ENCODE data around the gene LRTM1.

LRTM1 gene

GRCh38 chr3:54939557-54940300, 11.9 kb upstream of the LRTM1 start:
- no peak for DNase-seq

- no peak for DNase-seq
Measured at GRCh38 chr3:54936561-54936960, 8.7 kb upstream of the LRTM1 start.

DNA sequence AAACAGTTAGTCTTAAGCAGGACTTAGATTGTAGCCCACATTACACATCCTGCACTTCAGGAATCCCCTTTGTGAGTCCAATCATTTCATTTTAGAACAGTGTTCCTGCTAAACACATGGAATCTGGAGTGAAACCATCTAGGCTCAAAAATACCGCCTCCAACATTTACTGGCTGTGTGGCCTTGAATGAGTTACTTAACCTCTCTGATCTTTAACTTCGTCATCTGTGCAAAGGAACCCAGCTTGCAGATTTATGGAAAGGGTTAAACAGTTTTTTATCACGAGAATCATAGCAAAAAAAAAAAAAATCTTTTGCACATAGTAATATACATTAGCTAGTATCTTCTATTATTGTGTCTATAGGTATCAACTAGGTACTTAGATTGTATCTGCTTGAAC, 8.0 kb upstream of the LRTM1 start:
- no peak for DNase-seq

DNA sequence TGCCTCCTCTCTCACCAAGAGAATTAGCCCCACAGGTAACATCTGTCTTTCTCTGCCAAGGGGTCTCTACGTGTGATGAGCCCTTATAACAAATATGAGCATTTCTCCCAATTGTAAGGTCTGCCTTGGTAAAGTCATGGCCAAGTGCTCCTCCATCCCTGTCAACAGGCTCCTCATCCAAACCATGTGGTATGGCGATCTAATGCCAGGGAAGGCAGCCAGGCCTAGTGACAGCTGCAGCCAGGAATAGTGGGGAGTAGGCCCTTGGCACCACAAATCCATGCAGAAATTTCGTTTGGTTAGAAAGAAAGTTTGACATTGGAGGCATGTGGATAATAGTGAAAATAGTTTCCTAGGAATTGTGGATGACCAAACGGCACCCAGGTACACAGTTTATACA, 4.7 kb upstream of the LRTM1 start:
- no peak for DNase-seq

DNA sequence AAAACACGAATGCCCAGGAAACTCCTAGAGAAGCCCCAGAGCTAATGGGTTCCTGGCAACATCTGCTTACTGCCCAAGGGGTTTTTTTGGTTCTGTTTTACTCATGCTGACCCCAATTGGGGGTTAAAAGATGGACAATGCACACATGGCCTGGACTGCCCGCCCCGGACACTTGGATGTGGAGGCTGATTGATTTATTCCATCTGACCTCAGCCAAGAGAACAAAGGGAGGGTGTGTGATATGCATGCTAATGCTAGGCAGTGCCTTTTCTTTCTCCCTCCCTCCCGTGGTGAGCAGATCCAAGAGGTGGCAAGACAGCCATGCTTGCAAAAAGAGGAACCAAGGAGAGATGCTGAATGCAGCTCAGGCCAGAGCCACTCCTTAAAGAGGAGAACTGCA, 3.3 kb upstream of the LRTM1 start:
- DNase-seq = no peak

DNA sequence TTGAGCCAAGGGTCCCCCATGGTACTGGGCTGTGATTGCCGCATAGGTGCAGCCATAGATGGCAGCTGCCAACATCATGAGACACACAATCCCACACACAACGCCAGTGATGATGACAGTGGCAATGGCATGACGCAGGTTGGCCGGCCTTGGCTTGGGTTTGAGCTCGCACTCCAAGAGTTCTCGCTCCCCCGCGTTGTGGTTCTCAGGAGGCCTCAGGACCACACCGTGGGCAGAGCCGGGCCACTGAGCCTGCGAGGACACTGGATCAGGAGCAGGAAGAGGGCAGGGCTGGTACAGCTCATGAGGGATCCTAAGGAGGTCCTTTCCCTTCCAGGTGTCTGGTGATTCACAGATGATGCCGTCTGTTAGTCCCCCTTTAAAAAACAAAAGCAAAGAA, 9.3 kb downstream of the LRTM1 start:
- DNase-seq = no peak

DNA sequence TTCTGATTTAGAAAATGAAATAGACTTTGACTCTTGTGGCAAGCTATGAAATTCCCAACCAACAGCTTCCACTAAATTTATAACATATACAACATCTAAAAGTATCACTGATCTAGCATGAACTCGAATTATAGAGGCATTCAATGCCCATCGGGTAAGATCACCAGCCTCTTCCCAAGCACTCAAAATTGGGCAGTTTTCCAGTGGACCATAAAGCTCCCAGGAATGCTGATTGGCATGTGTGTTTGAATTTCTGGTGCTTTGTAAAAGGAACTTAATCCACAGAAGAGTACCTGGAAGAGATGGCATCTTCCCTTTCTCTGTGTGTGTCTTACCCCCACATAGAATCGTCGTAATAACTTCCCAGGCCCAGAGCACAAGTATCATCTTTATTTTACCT, 10.0 kb downstream of the LRTM1 start:
- no peak for DNase-seq

DNA sequence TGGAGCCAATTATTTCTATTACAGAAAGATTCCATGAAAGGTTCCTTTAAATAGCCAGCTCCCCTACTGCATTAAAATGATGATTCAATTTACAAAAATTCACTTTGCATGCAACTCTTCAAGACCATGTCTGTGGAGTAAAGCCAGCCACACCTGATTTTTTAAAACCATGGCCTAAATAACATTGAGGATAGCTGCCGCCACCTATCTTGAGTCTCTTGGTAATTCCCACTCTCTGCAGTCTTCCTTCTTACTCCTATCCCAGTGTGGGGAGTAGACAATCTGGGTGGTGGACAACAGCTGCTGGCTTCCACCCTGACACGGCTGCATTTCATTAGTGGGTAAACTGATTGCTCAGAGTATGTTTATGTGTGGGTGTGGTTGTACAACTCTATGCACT, 10.7 kb downstream of the LRTM1 start:
- DNase-seq = no peak

GRCh38 chr3:54916732-54917131, 11.1 kb downstream of the LRTM1 start:
- no peak for DNase-seq

DNA sequence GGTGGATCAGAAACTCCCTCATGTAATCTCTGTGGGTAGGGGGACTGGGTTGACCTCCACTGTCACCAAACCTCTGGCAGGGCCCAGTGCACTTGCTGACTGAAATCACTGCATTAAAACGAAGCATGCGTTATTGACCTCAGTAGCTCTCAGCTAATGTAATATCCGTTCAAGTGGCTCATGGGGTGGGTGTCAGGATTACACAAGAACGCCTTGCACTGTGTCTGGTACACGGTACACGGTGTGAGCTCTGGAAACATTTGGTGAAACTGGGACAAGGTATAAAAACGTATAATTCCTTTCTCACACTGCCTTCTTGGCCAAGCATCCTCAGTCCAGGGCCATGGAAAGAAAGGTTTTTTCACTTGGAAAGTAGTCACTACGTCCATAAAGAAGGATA, 11.9 kb downstream of the LRTM1 start:
- no peak for DNase-seq

DNA sequence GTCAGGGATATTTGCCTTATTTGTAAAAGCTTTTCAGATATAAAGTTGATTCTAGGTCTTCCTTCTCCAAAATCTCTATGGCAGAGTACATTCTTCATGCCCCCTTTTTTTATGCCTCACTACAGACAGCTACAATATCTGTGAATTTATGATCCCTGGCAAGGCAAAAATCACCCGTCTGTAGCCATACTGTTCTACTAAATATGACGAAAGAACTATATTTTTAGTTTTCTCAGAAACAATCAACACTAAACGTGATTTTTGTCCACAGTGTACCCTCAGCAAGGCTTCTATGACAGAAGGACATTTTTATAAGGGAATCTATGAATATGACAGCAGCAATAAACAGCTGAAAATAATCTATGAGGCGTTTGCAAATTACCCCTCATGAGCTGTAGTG, 12.7 kb downstream of the LRTM1 start:
- no peak for DNase-seq

GRCh38 chr3:54914180-54914579, 13.7 kb downstream of the LRTM1 start:
- no peak for DNase-seq

GRCh38 chr3:54909191-54909590, 18.7 kb downstream of the LRTM1 start:
- DNase-seq = no peak

DNA sequence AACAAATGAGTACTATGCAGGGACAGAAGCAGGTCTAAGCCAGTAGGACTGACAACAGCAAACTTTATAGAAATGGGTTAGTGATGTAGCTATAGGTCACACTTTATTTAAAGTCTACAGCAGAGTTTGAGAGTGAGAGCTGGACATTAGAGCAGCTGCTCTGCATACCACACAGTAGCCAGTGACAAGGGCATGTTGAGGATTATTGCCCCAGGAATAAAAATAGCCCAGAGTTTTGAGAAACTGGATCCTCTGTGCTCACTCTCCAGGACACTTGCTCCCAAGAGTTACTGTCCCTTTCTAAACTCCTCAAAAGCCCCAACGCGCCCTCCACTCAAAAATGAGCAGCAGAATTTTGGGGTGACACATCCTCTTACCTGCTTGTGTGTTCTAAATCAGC, 21.1 kb downstream of the LRTM1 start:
- no peak for DNase-seq

GRCh38 chr3:54905920-54906319, 21.9 kb downstream of the LRTM1 start:
- DNase-seq = no peak

- DNase-seq = no peak
Measured at GRCh38 chr3:54905261-54905888, 22.5 kb downstream of the LRTM1 start.

DNA sequence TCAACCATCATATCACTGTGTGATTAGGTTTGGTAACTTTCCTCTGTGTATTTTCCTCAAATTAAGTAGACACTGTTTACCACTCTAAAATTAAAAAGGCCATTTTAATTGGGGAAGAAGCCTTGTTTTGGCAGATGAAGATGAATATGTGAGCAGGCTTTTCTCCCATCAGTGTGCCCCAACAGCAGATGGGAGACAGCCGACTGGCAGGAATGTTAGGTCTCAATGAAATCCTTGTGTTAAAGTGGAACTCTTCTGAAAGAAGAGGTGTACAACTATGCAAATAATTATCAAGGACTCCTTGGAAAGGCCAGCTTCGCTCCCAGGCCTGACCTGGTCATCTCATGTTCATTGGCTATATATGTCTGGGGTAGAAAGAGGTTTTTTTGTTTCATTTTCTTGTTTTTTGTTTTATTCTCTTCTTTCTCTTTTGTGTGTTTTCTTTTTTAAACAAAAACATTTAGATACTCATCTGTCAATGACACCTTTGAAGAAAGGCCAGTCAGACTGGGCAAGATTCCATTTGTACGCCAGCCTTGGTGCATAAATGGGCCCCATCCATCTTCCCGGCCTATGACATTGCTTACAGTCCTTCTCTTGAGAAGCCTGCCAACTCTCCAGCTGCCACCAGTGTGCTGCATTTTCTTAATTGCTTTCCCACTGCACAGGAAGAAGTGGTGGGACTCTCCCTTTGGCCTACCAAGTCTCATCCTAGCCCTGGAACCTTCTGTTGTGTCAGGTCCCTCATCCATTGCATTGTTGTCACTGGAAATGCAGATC, 25.8 kb downstream of the LRTM1 start:
- no peak for DNase-seq

GRCh38 chr3:54900838-54901591, 26.8 kb downstream of the LRTM1 start:
- no peak for DNase-seq

GRCh38 chr3:54899273-54899672, 28.6 kb downstream of the LRTM1 start:
- DNase-seq = no peak

DNA sequence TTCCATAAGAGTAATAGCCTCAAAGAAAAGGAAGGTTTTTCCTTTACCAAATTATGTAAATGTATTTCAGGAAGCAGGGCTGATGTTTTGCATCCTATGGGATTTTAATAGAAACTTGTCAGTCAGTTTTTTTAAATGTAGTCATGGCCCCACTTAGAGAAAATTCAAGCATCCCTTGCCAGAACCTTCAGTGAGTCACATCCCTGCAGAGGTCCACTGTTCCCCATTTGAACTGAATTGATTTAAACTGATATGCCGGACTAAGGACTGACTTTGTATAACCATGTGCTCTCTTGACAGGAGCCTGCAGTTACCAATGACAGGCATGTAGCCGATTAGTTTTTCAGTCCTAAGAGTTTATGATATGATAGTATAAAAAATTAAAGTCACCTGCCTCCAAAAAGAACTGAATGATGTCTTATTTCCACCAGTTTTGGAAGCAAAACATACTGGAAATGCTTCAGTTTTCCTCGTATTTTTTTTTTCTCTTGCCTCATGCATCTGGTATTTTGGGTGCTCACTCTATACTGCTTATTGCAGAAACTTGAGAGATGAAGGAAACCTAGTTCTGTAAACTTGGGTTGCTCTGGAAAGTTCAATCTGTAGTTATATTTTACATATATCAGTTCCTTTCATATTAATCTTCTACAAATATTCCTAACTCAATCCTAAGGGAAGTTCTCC, 30.7 kb downstream of the LRTM1 start:
- DNase-seq = no peak

DNA sequence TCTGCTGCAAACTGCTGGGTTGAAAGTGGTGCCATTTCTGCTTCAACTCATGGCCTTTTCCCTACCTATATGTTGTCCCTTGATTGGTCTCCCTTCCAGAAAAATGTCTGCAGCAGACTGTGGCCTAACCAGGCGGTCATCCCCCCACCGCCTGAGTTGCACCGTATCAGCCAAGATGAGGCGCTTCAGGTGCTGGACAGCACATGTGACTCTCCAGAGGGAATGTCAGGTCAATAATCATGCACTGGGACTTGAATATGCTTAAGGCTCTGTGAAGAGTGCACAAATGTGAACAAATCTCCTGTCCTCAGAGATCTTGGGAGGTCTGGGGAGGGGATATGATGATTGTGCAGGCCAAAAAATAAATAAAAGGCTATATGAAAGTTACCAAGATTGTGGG, 32.2 kb downstream of the LRTM1 start:
- no peak for DNase-seq

- no peak for DNase-seq
Measured at GRCh38 chr3:54892168-54892567, 35.7 kb downstream of the LRTM1 start.

DNA sequence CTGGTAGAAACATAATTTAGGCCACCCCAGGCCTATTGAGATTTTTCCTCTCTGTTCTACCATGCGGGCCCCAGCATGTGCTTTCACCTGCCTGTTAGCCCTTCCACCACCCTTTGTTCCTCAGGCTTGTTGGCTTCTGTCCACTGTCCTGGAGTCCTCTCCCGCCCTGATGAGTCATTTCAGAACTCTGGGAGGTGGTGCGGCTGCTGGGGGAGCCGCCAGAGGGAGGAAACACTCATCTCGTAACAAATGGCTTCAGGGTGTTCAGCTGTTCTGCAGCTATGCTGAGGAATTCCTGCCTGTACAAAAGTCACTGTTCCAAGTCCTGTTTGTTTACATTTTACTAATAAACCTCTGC, 36.3 kb downstream of the LRTM1 start:
- no peak for DNase-seq

Data from NCI-H2081 treated with DMSO at 0.1 percent for 48 hours (cell line).